Renal cortical epithelial cell (primary cell): ENCODE data around the gene NRG4. TPM values are rescaled to one million over a fixed set of nuclear protein-coding genes. Genes with fewer than 3 reads are reported as not detected.
"Not testable (repeated sequence)": the region's sequence is repeated elsewhere in the genome, so short reads cannot be mapped to it uniquely, and the experiment has no call there.

ENCODE experiments used
- DNase-seq: peaks from one replicate; pipeline ENCODE4 v3.0.0-alpha.2; 2011; ENCODE audit warnings: low read depth
- total RNA-seq: library from RNA; depleted of rRNA; stranded (reverse); fragments of >200 nt; gene quantifications from 2 replicates; pipeline ENCODE4 v1.2.3, GENCODE V29; 2014

The NRG4 gene
- total RNA-seq, 1 donor from 2014 or later = 0.15 TPM

DNA sequence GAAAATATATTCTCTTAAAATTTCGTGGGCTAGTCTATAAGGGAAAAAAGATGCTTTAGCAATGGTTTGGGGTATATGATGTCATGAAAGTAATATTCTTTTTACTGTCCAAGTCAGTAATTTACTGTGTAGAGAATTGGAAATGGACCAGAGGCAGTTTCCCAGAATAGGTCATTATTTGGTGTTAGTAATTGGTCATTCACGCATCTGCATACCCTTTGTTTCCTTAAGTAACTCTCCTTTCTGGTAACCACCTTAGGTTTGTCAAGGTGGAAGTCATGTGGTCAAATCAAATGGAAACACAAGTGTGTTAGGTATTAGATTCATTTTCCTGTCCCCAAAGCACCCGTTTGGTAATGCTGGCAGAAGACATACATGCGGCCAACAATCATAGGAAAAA lies 84.6 kb downstream of the NRG4 start:
- no peak for DNase-seq

DNA sequence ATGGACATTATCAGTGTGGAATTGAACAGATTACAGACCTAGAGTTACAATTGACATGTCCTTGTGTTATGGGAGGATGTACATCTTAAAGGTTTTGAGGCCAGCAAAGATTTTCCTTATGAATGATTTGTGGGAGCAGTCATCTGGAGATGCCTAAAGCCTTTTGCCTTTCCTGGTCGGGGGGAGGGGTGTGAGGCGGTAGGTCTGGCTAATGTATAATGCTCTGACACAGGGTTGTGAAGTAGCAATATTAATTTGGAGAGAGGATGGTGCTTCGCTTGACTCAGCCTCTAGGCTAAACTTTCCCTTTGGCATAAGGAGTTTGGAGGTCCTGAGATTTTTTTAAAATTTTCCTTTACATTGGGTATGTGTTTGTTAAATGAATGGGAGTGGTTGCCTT lies 85.3 kb downstream of the NRG4 start:
- no peak for DNase-seq

DNA sequence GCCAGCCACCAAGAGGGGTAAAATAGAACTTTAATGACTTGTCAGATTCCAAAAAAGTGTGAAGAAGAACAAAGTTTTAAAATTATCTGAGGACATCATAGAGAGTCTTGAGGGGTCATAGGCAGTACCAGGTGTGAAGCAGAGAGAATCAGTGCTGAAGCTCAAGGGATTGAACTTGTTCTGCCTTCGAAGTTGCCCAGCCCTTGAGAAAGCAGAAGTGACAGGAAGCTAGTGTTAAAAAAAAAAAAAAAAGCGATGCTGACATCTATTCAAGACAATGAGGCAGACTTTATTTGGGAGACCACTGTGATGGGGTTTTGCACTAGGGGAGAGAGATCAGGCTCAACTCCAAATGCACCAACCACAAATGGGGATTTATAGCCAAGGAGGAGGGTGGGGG lies 86.8 kb downstream of the NRG4 start:
- DNase-seq = no peak

DNA sequence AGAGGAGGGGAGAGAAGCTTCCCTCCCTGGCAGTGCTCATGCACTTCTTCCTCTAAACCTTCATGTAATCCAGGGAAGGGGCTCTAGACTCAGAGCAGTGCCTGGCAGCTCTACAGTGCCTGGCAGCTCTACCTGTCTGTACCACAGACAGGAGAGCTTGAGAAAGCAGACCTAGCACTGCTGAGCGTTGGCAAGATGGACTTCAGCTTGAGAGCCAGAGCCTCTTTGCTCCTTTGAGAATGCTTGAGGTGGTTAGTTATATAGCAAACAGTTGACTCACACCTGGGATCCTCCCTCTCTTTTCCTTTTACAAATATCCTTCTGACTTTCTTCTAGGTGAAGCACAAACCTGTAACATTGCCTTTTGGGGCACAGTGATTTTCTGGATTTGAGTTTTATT lies 87.6 kb downstream of the NRG4 start:
- no peak for DNase-seq

DNA sequence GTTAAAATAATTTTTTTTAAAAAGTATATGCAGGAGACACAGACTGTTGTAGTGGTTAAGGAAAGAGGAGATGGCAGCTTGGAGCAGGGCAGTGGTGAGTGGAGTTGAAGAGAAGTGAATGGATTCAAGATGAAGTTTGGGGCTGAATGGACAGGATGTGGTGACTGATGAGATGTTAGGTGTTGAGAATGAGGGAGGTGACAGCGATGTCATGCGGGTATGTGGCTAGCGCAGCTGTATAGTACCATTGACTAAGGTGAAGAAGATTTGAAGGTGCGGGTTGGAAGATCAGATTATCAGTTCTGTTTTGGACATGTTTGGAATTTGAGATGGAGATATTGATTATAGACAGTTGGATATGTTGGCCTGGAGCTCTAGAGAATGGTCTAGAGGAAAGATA lies 88.5 kb downstream of the NRG4 start:
- no peak for DNase-seq

DNA sequence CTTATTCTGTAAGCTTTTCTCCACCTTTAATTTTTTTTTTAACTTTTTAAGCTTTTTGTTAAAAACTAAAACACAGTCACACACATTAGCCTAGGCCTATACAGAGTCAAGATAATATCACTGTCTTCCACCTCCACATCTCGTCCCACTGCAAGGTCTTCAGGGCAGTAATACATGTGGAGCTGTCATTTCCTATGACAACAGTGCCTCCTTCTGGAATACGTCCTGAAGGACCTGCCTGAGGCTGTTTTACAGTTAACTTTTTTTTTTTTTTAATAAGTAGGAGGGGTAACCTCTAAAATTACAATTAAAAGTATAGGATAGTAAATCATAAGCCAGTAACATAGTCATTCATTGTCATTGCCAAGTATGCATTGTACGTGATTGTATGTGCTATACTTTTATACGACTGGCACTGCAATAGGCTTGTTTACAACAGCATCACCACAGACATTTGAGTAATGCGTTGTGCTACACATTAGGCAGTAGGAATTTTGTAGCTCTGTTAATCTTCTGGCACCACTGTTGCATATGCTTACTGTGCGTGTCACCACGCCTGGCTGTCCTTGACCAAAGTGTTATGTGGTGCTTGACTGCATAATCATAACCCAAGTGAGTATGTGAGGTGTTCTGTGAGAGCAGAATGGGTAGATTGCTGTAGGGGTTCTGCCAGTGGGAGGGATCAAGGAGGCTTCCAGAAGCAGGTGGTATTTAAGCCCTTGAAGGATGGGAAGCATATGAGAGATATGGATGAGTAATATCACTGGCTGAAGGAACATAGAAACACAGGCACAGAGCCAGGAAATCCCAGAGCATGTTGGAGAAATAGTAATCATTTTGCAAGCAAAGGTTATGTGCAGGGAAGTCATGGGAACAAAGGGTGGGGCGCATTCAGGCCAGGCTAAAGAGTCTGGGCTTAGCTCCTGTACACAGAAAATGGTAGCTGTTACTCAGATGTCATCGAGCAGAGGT lies 90.2 kb downstream of the NRG4 start:
- DNase-seq = peak; percentile 79

DNA sequence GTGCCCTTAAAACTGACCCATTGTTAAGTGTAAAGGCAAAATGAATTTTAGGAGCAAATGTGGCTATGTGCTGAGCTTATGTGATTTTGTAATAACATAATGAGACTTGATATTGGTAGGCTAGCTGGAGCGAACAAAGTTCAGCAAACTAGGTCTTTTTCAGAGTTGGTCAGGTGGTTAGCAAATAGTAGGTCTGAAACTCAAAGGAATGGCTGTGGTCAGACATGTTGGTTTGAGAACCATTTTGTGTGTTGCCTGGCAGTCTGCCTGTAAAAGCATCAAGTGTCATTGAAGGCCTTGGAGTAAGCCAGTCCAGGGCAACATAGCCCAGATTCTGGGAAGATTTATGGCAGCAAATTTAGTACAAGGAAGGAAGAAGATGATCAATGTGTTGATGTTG lies 92.1 kb downstream of the NRG4 start:
- peak; percentile 58 for DNase-seq

DNA sequence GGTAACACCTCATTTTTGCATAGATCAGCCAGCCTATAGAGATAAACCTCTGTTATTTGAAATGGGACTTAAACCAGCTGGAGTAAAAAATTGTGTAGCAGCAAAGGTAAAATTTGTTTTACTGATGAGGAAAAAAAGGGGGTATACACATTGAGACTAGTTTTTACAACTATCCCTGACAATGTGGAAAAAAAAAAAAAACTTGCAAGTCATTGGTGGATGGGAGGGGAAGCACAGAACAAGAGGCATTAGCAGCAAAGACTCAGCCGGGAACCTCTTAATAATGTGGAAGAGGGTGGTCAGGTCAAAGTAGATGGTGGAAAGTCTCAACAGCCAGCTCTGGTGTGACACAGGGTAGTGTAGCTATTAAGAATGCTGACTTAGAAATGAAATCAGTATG lies 94.1 kb downstream of the NRG4 start:
- no peak for DNase-seq

DNA sequence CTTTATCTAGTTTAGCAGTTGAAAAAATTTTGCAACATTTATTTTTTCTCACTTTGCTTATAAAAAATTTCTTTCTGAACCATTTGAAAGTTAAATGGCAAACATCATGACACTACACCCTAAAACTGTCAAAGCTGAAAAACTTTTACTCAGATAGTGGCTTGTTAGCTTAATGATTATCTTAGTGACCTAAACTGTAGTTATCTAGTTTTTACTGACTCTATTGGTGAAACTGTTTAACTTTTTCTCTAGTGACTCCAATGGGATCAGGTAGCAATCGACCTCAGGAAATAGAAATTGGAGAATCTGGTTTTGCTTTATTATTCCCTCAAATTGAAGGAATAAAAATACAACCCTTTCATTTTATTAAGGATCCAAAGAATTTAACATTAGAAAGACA lies 95.2 kb downstream of the NRG4 start:
- no peak for DNase-seq

DNA sequence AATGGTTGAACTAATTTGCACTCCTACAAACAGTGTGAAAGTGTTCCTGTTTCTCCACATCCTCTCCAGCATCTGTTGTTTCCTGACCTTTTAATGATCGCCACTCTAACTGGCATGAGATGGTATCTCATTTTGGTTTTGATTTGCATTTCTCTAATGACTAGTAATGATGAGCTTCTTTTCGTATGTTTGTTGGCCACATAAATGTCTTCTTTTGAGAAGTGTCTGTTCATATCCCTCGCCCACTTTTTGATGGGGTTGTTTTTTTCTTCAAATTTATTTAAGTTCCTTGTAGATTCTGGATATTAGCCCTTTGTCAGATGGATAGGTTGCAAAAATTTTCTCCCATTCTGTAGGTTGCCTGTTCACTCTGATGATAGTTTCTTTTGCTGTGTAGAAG lies 101.9 kb downstream of the NRG4 start:
- not testable (repeated sequence) for DNase-seq

DNA sequence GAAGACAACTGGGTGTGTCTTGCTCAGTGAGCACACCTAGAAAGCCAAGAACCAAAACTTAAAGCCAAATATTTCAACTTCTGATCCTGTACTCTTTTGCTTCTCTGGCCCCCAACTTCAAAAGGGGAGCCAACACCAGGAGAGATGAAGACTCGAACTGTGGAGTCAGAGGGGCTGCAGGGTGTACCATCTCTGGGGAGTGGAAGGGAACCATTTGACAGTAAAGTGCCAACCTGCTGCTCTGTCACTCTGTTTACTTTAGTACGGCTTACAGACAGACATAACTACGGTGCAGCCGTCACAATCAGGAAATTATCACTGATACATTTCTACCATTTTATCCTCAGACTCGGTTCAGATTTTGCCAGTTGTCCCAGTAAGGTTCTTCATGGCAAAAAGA lies 107.0 kb downstream of the NRG4 start:
- DNase-seq = no peak

DNA sequence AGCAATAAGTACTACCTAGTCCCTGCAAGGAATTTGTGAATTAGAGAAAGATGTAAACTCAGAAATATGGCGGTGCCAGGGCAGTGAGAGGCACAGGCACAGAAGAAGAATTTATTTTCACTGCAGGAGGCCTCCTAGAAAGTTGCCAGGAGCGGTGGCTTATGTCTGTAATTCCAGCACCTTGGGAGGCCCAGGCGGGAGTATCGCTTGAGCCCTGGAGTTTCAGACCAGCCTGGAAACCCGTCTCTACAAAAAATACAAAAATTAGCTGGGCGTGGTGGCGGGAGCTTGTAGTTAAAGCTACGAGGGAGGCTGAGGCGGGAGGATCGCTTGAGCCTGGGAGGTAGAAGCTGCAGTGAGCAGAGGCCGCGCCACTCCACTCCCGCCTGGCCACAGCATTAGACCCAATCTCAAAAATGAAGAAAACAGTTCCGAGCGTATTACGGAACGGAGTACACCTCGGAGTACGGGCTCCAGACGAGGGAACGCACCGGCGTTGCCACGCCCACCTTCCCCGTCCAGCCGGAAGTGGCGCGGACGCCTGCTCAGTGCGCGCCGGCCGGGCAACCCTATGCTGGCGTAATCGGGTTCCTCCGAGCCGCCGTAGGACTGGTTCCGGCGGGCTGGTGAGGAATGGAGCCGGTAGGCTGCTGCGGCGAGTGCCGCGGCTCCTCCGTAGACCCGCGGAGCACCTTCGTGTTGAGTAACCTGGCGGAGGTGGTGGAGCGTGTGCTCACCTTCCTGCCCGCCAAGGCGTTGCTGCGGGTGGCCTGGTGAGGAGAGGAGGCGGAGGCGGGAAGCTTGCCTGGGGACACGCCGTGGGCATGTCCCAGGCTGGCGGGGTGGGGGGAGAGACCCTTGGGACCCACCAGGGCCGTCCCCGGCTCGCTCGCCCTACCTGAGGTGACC lies 108.6 kb downstream of the NRG4 start, which contains the start of gene FBXO22:
Gene FBXO22 (plus strand): TSS at position 548 of the 909 bp plus-strand sequence. CDS start 86 bp downstream, at position 634.
- DNase-seq = peak; percentile 72

DNA sequence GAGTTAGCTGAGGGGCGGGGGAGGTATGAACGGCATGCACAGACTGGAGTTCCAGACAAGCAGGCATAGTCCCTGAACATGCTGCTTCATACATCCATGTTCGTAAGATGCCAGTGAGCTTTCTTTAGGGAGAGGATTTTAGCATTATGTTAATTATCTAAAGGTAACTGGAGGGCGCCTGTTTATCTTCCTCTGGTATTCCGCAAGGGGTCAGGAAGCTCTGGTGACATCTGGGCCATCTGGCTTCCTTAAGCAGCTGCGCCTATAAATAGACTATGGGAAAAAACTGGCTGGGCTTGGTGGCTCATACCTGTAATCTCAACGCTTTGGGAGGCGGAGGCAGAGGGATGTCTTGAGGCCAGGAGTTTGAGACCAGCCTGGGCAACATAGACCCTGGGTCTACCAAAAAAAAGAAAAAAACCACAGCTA lies 110.1 kb downstream of the NRG4 start:
- no peak for DNase-seq

DNA sequence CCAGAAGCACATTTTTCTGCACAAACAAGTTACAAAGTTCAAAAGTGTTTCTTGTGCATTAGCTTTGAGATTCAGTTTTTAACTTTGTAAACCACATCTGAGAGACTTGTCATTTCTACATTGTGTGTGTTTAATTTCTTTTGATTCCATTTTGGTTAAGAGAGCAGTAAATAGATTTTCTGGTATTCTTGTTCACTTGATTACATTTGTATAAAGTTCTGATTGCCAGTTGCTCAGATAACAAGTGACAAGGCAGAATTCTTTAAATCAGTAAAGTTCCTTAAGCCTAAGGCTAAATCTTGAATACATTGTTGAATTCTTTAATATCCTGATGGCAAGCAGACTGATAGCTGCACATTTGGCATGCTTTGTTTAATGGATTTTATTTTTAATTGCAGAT lies 111.6 kb downstream of the NRG4 start:
- DNase-seq = no peak

DNA sequence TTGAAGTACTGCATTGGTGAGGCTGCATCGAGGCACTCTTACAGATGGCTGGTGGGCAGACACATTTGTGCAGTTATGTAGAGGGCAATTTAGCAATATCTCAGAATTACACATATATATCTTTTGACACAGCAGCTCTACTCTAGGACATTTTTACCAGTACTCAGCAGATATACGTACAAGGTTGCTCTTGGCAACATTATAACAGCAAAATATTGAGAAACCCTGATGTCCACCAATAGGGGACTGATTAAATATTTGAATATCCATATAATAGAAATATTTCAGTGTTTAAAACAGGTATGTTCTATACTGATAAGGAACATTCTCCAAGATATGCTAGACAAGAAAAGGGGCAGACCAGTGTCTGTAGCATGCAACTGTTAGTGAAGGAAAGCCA lies 116.5 kb downstream of the NRG4 start:
- no peak for DNase-seq

DNA sequence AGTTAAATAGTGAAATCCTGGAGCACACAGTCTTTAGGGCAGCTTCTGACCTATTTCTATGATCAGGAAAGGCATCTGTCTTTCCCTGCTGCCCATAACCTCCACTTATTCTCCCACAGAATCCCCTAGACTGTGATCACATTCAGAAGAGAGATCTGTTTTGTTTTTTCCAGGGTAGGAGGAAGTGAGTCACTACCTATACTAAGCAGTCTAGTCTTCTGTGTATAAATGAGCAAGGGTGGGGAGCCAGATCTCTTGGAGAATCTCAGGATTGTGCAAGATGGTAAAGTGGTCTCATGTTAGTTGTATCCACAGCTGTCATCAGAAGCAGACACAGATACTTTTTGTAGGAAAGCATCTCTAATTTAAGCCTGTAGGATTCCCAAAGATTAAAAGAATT lies 120.3 kb downstream of the NRG4 start:
- peak; percentile 87 for DNase-seq

Other genes with a start within 250 kb of the NRG4 start
- gene UBE2Q2, start 169.0 kb downstream of the NRG4 start, total RNA-seq = 84.3 and 87.0 TPM in 2 replicates
- 58.6 and 62.5 TPM in 2 replicates for gene FBXO22, start 108.5 kb downstream of the NRG4 start, total RNA-seq
- not detected in 2 replicates for gene TMEM266, start 47.6 kb upstream of the NRG4 start, total RNA-seq